ENCODE data around the gene MED26.

DNA sequence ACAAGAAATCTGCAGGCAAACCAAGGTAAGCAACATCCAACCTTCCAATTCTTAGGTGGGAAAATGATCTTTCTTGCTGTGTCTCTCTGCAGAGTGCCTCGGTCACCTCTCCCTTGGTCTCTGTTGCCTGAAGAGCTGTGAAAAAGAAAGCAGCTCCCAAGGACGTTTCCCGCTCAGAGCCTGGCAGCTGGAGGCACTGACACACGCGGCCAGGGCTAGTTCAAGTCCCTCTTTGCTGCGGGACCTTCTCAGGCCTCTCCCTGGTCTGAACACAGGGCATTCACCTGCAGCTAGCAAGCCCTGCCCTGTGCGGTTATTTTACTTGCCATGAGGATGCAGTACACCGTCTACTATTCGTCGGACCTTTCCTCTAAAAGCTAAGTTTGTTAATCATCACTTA is 3.8 kb downstream of the MED26 start:
- TF ChIP-seq, protein P1, sequence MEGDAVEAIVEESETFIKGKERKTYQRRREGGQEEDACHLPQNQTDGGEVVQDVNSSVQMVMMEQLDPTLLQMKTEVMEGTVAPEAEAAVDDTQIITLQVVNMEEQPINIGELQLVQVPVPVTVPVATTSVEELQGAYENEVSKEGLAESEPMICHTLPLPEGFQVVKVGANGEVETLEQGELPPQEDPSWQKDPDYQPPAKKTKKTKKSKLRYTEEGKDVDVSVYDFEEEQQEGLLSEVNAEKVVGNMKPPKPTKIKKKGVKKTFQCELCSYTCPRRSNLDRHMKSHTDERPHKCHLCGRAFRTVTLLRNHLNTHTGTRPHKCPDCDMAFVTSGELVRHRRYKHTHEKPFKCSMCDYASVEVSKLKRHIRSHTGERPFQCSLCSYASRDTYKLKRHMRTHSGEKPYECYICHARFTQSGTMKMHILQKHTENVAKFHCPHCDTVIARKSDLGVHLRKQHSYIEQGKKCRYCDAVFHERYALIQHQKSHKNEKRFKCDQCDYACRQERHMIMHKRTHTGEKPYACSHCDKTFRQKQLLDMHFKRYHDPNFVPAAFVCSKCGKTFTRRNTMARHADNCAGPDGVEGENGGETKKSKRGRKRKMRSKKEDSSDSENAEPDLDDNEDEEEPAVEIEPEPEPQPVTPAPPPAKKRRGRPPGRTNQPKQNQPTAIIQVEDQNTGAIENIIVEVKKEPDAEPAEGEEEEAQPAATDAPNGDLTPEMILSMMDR (IDR thresholded peaks at IDR 0.05) = no peak
- no peak for TF ChIP-seq POLR2AphosphoS5 (IDR thresholded peaks at IDR 0.05)
